HG03558 (cell line): ENCODE results near the gene LARP4B.

Experiments
- ATAC-seq: cut with Tn5 transposase; IDR thresholded peaks from one replicate; pipeline ENCODE4 v1.9.1; 2021; ENCODE audit warnings: moderate number of reproducible peaks; ENCODE audit not compliant: unreplicated experiment; ENCODE audit errors: extremely low read depth

The LARP4B gene

DNA sequence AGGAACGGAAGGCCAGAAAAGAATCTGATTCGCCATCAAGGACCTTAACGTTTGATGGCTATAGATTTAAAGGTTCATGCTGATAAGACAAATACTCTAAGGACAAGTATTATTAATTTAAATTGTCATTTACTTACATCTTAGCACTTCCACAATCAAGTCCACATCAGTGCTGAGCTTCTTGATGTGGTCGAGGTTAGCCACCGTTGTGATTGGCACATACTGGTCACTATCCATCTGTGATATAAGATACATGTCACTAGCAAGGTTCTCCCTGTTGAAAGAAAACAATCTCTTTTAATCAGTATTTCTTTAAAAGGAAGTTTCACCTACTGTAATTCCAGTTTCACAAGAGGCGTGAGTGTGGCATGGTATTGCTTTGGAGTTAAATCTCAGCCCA is 88.7 kb downstream of the LARP4B start:
- no peak for ATAC-seq

DNA sequence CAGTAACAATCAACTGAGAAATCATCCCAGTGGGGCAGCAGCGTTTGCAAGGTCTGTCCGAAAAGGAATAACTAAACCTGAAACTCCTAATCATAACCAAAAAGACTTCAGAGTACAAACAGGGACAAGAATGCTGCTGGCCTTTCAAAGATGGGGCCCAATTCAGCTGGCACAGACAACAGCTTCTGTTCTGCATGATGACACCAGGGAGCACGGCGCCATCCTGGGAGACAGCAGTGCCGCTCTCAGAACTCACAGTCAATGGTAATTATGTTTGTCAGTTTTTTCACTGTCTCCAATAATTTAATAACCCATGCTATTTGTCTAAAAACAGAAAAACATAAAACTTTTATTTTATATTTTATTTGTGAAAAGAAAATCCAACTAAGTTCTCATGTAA is 90.0 kb downstream of the LARP4B start:
- no peak for ATAC-seq

DNA sequence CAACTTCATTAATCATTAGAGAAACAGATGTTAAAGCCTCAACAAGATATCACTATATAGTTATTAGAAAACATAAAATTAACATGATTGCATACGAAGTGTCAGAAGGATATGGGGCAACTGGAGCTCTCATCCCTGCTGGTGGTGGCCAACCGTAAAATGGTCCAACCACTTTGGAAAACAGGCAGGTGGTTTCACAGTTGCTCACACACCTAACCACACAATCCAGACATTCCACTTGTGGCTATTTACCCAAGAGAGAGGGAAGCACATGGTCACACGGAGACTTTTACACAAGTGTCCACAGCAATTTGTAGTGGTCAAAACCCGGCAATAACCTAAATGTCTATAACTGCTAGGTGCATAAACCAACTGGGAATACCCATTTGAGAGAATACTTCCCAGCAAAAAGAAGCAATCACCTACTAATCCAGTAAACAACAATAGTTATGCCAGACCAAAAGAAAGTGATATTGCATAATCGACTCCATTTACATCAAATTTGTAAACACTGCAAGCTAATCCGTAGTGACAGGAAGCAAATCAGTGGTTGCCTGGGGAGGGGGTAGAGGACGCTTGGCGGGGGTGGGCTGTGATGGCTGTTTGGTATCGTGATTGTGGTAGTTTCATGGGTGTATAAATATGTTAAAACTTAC is 91.8 kb downstream of the LARP4B start:
- no peak for ATAC-seq

DNA sequence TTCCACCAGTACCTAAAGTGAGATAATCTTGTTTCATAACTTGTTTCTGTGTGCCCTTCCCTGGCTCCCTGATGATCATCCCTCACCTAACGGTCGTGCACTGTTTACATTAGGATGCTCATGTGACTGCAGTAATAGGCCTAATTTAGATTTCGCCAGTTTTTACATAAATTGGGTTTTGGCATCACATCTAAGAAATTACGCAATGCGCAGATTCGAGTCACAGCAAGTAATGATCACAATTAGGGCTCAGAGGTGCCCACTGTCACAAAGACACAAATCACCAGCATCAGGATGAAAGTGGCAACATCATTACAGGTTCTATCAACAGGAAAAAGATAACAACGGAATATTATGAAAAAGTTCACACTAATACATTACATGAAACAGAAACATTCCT is 94.7 kb downstream of the LARP4B start:
- ATAC-seq, result no peak

DNA sequence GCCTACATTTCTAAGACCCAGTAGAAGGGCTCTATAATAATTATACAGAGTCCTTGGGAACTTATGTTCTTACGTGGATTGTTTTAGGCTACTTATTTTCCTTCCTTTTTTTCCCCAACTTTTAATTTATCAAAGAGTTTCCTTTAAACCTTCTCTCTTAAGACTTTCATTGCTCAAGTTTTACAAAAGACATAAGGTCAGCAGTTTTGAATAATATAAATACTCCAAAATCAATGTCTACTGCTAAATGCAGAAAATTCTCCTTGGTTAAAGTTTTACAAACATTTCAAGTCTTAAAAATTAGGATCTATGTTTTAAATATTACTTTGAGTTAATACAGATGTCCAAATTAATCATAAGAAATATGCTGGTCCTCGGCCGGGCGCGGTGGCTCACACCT is 97.0 kb downstream of the LARP4B start:
- ATAC-seq, result no peak

DNA sequence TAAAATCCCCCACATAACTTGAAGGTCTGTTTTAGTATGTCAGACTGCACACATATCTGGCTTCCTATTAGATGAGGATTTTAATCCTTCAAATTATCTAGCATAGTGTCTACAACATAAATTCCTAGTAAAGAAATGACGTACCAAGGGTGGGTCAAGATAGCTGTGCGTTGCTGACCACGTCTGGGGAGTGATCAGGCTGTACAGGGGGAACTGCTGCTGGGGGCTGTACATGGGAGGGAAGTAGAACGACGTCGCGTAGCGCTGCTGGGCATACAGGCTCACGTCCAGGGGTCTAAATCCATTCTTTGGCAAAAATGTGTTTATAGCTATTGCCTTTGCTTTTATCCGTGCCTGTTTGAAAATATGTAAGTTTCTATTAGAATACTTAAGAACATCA is 102.3 kb downstream of the LARP4B start:
- ATAC-seq, result no peak

DNA sequence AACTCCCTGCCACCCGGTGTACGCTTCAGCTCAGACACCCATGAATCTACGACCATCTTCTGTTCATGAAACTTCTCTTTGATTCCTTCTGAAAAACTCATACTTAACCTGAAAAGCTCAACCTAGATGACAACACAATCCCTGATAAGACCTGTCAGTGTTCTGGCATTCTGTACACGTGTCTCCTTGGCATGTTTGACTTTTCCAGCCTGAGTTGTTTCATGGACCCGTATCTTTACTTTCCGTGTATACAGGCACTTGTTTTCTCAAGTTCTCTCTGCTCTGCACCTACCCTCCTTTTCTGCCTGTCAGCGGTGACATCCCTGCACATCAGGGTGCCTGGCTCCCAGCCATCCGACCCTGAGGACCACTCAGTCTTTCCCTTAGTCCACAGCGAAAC is 103.3 kb downstream of the LARP4B start:
- no peak for ATAC-seq

DNA sequence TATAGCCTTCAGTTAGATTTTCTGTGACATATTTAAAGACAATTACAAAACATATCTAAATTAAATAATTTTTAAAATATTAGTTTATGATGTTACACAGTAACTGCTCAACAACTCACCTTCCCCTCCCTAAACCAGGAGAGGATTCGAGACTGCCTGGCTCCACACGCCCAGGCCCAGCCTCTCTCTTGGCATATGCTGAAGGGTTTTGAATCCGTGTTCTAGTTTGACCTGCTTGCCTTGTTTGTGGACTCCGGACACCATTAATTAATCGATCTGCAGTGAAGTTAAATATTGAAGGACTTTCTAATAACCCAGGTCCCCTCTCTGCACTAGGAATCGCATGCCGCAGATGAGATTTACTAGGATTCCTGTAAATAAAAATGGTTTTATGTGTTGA is 106.6 kb downstream of the LARP4B start:
- no peak for ATAC-seq

DNA sequence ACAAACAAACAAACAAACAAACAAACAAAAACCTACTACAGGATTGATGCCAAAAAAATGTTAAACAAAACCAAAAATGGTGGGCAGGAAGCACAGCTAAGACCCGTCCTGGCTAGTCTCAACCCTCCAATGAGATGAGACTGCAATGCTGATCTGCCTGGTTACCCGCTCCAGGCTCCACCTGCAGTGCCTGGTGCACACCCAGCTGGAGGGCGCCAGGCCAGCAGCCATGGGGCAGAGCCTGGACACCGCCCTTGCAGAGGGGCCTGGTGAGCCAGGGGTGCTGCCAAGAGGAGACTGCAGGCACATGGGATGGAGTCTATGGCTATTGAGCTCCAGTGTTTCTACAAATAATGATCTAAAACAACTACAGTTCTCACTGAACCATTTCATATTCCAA is 107.0 kb downstream of the LARP4B start:
- ATAC-seq, result no peak

DNA sequence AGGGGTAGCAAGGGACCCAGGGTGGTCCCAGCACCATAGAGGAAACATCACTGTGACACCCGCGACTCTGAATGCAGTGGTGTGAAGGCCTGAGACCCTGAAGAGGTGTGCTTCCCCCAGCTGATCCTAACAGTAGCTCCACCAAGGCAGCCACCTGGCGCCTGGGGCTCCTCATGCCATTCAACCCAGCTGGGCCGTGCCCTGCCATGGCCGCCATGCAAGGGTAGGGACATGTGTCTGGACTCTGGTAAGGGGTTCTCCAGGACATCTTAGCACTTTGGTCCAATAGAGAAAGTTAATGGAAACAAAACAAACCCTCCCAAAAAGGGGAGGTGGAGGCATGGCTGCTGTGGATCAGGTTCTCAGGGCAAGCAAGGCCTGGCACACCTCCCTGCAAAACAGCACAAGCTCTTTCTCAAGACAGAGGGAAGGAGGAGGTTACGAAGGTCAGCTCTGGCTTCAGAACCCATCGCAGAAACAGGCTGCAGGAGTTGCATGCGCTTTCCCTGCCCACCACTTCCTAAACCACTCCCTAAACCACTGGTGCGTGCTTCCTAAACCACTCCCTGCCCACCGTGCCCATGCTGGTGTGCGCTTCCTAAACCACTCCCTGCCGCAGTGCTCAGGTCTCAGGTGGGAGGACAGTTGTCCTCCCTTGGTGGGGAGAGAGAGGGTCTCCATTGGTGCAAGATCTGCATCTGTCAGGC is 108.7 kb downstream of the LARP4B start:
- no peak for ATAC-seq

DNA sequence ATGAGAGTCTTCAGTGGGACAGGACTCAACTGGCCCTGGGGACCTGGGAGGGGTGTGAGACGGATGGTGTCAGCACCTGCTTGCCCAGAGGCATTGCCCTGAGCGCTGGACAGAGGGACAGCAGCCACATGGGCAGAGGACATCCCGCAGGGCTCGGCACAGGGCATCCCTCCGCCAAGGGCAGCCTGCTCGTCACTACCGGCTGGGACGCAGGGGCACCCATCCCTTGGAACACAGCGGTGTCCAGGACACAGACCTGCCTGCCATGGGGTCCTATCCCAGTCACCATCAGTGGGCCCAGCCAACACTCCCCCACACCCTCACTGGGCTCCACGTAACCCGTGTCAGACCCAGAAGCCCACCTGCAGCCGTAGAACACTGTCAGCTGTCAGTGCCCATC is 109.3 kb downstream of the LARP4B start:
- ATAC-seq, result no peak

DNA sequence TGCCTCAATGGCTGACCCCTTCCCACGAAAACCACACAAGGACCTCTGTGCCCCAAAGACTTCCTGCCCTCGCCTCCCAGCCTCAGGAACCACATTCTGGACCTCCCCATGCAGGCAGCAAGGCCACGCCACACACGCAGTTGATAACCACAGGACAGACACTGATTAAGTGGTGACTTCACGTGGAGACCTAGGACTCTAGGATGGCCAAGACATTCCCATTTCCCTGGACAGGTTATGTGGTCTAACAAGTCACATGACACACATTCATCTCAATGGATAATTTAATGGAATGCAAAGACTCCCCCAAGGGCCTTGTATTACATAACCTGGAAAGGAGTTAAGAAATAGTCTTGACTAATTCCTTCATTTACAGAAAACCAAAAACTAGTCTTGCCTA is 110.2 kb downstream of the LARP4B start:
- ATAC-seq, result no peak

DNA sequence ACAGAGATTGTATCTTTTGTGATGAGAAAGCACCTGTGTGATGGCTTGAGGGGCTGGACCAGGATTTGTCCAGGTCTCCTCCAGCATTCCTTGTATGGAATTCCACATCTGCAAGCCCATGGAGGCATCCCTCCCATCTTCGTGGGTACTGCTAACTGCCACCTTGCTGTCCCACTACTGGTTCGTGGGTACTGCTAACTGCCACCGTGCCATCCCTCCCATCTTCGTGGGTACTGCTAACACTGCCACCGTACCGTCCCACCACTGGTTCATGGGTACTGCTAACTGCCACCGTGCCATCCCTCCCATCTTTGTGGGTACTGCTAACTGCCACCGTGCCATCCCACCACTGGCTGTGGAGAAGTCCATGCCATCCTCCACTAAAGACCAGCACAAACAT is 111.7 kb downstream of the LARP4B start:
- ATAC-seq, result no peak

DNA sequence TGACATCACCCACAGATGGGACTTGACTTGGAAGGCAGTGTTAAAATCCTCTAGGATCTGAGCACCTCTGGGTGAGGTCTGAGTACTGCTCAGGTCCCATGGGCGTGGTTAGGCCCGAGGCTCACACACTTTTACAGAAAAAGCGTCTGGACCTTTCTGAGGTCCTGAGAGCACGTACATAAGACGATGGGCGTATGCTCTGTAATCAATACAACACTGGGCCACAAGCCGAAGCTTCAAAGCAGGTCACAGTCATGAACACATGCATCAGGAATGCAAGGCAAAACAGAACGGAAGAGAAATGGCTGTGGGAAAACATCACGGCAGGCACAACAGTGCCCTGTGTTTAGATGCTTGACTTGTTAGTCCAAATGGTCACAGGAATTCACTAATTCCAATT is 112.2 kb downstream of the LARP4B start:
- no peak for ATAC-seq

DNA sequence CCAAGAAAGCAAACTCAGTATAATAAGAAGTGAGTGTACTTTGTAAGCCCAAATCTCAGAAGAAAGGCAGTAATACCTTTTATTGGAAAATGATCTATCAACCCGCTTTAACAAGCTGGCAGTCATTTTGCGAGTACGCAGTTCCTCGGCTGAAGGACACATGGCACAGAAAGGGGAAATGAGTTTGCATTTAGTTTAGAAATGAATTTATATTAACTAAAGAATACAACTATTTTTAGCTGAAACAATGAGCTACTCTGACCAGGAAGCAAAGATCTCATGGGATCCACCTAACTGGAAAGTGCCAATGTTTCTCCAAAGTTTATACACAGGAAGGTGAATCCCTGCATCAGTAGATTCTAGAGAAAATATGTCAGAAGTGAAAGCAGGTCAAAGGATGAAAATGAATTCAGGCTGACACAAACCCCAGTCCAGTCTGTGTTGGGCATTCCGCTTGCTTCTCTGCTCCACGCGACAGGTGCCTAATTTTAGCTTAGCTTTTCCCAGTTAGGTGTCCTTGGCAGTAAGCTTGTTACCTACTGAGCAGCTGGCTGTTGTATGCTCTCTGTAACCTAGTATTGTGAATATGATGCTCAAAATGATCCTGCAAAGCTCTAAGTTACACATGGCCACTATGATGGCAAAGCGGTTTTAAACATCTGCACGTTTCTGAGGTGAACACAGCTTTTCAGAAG is 112.8 kb downstream of the LARP4B start:
- no peak for ATAC-seq

DNA sequence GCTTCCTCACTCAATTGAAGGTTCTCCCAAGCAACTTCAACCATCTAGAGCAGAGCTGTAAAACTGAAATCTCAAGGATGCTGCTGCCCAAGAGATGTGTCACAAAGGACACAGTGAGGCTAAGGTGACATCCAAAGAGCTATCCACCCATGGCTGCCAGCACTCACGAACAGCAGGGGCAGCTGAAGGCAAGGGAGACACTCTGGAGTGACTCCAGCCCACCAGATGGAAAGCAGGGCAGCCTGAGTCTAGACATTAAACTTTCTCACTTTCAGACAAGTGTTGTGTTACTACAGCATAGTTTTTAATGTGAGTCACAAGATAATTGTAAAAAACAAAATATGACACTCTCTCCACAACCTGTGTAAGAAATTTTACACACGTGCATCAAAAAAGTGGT is 113.5 kb downstream of the LARP4B start:
- ATAC-seq, result no peak

DNA sequence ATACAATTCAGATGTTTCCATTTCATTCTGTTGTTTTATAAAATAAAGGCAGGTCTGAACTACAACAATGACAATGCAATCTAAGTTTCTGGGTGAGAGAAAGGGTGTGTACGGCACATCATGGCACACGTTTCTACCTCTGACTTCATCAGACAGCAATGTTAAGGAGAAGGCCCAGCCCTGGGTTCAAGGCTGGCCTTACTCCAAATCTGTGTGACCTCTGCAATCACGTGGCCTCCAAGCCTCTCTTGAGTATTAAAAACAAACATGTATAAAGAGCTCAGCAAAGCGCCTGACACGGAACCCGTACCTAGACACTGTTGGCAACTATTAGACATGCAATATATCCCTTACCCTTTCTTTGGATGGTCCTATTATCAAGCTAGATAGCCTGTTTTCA is 114.1 kb downstream of the LARP4B start:
- no peak for ATAC-seq

DNA sequence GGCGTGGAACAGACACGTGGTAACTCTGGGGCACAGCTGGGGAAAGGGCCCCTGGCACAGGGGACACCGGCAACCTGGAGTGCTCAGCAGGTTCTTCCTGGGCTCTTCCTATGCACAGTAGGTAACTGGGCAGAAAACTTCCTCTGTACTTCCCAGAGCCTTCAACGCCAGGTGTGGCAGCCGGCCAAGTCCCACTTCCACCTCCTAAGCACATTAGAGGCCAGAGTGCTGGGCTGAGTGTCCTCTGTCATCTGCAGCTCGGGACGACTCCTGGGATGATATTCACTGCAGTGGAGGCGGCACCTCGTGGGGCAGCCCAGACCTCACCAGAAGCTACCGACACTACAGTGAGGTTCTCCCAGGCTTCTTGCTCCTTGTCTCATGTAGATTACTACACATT is 114.5 kb downstream of the LARP4B start:
- ATAC-seq, result no peak

DNA sequence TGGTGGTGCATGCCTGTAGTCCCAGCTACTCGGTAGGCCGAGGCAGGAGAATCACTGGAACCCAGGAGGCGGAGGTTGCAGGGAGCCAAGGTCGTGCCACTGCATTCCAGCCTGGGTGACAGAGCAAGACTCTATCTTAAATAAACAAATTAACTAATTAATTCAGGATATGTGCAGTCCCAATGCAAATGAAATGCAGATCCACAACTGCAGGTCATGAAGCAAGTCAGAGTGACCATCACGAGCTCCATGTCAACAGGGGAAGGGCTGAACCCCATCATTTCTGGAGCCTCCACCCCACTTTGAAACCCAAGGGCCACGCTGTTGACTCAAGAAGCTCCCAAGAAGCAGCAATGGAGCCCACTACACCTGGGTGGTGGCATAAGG is 115.4 kb downstream of the LARP4B start:
- ATAC-seq, result no peak

DNA sequence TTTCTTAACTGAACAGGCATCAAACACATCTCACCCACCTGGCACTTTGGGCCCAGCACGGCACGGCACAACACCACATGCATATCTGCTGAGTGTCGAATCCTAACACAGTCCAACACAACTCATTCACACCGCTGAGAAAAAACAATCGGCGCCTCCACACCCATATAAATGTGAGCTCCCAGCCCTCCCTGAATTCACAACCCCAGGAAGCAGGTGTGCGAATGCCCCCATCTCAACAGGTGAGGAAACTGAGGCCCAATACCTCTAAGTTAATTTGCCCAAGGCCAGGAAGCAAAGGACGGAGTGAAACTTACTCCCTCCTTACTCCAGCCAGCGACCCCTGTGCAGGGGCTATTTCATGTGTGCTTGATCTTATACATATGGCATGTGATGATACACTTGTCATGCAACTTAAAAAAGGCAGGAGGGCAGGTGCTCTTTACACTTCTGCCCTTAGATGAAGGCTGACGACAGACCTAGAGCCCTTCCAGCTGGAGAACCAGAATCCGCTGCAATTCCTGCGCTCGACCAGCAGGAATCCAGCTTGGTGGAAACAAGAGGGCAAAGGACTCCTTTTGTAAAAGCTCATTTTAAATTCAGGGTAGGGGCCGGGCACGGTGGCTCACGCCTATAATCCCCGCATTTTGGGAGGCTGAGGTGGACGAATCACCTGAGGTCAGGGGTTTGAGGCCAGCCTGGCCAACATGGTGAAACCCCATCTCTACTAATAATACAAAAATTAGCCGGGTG is 116.0 kb downstream of the LARP4B start:
- ATAC-seq, result no peak
